GM21717 (cell line): ENCODE measurements around the gene UBQLNL.
A peak's percentile ranks its signal among the peaks of the same experiment; 100 is the strongest.

ENCODE experiments used
- ATAC-seq: cut with Tn5 transposase; IDR thresholded peaks from one replicate; pipeline ENCODE4 v1.9.1; 2021; ENCODE audit warnings: mild to moderate bottlenecking, moderate library complexity; ENCODE audit not compliant: unreplicated experiment

Gene UBQLNL, protein sequence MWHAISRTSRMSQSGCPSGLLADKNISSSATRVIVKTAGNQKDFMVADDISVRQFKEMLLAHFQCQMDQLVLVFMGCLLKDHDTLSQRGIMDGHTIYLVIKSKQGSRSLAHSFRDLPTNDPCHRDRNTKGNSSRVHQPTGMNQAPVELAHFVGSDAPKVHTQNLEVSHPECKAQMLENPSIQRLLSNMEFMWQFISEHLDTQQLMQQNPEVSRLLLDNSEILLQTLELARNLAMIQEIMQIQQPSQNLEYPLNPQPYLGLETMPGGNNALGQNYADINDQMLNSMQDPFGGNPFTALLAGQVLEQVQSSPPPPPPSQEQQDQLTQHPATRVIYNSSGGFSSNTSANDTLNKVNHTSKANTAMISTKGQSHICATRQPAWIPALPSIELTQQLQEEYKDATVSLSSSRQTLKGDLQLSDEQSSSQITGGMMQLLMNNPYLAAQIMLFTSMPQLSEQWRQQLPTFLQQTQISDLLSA

DNA sequence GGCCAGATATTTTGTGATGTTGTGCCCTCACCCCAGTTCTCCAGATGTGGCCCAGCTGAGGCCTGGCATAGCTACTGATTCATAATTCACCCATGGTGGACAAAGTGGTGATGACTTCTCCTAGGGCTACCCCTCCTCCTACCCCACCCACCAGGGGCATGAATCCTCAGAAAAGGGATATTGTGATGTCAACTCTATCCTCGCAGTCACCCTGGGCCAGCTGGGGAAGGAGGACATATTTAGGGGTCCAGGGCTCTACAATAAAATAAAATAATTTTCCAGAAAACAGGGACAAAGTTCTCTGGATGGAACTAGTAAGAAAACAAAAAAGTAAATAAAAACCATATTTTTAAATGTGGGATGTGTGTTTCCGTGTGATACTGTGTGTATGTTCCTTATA is at the start of gene UBQLNL:
Gene UBQLNL (minus strand): TSS at position 101 of the 400 bp plus-strand sequence. CDS start 258 bp downstream, outside the sequence.
- no peak for ATAC-seq

DNA sequence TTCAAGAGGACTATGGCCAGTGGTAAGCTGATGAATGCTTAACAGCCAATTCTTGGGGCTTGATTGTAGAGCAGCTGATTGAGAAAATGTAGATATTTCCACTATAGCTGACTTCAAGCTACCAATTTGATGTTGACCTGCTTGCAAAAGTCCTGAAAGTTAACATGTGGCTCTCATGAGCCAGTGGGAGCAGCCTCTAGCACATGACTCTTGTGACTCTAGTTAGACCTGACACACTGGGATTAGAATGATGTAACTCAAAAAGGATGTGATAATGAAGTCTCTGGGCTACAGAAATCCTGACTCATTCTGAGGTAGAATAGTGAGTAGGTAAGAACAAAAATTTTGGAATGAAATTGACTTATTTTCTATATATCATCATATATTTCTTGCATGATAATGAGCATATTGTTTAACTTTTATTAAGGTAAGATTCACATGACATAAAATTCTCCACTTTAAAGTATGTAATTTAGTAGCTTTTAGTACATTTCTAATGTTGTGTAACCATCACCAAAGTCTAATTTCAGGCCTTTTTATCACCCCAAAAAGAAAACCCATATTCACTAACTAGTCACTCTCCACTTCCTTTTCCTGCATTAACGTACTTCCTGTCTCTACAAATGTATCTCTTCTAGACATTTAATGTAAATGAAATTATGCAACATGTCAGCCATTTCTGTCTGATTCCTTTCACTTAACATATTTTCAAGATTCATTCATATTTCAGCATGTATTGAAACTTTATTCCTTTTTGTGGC is 47.9 kb upstream of the UBQLNL start:
- no peak for ATAC-seq

DNA sequence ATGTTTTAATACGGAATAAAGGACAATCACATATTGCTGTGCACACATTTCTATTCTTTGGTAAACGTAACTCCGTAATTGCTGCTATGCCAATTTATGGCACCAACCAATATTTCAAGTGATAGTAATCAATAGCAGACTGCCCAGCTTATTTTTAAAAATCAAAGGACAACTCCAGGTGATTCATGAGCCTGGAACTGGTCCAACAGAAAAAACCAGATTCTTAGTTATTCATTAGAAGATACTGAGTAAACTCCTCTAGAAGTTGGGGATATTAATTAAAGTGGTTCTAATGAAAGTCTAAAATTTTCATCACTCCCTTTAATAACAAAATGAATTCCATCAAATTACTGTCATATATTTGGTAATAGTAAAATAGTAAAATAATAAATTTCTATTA is 41.3 kb upstream of the UBQLNL start:
- ATAC-seq: no peak

DNA sequence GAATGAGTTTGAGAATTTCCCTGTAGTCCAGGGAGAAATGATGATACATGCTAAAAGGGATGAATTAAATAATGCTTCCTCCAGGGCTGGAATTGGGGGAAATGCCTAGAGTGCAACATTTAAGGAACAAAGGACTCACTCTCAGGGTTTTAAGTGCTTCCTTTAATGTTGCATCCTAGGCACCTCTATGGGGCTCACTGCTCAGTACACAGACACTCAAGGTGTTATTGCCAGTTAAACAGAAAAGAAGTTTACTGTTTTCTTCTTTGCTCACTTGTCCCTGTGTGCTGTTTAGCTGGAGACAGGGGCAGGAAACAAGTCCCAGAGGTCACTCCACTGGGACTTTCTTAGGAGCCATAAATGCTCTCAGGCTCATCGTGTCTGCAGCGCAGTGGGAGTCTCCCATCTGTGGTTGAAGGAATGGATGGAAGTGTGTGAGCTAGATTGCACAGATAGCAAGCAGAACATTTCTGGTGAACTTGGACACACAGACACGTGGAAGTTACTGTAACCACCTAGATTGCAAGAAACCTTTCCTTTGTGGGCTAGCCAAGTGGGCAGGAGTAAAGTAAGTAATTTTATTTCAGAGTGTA is 40.2 kb upstream of the UBQLNL start:
- ATAC-seq: no peak

DNA sequence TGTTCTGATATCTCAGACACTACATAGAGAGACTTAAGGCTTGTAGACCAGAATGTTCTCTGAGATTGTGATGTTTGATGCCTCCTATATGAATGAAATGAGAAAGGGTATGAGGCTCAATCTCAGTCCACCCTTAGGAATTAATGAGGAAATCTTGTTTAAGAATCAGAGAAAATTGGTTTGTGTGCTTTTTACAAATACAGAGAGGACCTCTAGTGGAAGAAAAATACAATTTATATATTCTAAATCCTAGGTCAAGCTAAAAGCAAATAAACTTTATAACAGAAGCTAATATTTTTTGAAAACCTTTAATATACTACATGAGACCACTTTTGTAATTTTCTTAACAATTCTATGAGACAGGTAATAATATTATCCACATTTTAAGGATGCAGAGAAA is 36.8 kb upstream of the UBQLNL start:
- ATAC-seq: no peak

DNA sequence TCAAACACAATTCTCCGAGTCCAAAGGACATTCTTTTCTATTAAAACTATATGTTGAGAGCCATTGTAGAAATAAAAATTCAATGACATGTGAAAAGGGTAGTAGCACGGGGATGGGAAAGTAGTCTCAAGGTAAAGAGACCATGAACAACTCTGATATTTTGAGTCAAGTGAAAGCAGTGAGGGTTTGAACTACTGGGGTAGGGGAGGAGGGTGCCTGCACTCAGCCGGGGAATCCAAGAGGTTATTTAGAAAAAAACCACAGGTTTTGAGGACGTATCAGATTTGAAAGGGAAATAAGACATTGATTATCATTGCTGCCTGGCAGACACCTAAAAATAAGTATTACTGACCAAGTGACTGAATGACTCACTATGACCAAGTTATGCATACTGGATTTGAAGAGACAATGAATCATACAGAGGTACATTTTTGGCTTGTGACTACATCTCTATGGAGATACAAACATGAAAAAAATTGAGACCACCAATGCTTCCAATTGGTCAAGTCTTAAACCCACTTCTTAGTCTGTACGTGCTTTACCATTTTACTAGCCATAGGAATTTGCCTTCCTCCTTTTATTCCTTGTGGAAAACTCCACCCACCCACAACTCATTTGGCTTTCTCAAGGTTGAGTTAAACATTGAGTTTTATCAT is 34.1 kb upstream of the UBQLNL start:
- peak; percentile 75 for ATAC-seq

DNA sequence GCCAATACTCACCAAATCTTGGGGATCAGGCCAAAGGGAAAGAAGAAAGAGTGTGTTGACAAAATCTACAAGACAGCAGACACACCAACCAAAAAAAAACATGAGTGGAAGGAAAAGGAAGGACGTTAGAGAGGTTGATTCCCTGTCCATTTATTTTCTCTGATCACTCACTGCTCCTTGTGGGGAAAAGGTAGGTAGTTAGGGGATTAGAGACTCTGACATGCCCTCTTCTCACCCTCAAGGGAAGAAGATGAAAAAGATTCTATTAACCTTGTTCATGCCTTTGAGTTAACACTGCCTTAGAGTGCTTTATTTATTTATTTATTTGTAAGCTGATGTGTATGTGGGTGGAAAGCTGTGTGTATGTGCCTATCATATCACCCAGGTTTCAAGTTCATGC is 31.9 kb upstream of the UBQLNL start, which contains the start of gene OR52H1:
Gene OR52H1 (minus strand): TSS at position 101 of the 400 bp plus-strand sequence. CDS start 3,035 bp downstream, outside the sequence.
- ATAC-seq: no peak

DNA sequence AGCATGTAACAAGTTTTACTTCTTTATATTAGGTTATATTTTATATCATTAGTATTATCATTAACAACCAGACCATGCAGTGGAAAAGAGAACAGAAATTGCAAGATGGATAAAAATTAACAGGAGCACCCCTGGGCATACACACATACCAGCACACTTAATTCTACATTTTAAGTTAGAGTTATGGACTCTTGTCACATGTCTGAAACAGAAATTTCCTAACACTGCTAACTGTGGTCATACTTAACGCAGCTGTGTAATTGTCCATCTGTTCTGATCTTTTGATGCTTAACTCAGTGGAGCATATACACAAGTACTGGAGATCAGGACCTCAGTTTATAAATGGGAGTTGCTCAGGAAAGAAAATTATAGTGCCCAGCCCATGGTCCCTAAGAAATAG is 31.5 kb upstream of the UBQLNL start:
- ATAC-seq: no peak

DNA sequence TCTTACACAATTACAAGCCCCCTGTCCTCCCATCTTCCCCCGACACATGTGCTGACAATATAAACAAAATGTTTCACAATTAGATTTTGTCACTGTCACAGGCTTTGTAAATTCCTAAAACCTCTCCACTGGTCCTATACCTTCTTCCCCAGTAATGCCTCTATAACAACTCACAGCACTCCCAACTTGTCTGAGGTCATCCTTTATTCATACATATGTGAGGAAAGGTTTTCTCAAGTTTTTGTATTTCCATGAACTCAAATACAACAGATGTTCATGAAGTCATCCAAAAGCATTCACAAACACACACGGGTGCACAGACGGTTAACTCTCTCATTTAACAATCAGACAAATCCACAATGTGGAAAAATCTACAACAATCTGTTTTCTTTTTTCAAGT is 30.0 kb upstream of the UBQLNL start:
- no peak for ATAC-seq

DNA sequence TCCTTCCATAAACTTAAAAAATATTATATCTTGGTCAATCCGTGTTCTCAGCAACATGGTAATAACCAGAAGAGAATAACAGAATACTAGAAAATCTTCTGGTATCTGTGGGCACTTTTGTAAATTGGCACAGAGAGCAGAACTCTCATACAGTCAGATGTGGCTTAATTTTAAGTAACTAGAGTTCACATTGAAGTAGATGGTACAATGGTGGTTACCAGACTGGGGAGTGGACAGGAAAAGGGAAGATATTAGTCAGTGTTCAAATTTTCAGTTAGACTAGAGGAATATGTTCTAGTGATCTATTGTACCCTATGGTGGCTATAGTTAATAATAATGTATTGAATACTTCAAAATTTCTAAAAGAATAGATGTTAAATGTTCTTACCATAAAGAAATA is 24.9 kb upstream of the UBQLNL start:
- ATAC-seq: no peak

DNA sequence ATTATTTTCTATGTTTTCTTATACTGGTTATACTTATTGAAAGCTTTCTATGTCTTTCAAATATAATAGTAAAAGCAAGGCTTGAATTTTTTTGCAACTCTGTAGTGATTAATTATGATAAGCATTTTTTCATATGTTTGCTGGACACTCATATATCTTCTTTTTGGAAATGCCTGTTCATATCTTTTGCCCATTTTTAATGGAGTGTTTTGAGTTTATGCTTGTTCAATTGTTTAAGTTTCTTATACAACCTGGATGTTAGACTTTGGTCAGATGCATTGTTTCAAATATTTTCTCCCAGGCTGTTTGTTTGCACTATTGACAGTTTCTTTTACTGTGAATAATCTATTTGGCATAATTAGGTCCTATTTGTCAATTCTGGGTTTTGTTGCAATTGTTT is 20.0 kb upstream of the UBQLNL start:
- no peak for ATAC-seq

DNA sequence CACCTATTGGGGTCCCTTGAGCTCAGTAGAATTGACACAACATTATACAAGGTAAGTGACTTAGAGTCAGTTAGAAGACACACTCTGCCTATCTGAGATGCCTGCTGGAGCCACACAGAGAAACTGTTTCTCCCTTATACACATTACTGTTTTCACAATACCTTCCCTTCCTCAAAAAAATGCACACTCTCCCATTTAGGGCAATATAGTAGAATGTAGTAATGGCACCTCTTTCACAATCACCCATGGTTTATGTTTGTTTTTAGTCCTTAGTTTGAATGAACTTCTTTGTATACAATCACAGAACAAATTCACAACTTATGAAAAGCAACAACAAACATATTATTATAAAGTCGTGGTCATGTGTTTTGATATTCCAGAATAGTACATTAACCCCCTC is 17.5 kb upstream of the UBQLNL start:
- ATAC-seq: no peak

DNA sequence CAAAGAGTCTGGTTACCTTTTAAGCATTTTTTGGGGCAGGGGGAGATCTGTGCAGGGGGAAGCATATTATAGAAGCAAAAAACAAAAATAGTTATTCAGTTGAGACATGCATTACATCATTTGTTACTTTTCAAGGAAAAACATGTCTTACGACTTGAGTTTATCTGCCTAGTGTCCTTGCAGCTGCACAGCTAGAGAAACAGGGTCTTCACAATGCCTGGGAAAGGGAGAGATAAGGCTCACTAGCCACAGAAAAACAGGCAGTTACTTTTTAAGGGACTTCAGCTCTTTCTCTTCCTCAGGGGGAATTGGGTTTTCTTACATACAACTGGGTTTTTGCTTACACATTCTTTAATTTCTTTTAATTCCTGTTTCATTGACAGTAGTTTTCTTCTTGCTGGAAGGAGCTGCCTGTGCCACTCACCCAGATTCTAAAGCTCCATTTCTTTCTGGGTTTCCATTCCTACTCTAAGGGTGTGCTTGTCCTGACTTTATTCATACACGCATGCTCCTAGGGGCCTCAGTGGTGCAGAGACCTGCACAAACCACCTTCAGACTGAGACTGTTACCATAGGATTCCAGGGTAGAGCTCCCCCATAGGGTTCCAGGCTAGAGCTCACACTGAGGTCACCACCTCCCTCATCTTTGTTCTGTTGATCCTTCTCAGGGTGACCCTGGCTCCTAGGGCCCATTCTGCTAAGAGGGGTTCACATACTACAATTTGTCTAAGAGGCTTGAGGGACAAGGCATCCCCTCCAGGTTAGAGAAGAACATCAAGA is 14.7 kb upstream of the UBQLNL start:
- ATAC-seq: no peak

DNA sequence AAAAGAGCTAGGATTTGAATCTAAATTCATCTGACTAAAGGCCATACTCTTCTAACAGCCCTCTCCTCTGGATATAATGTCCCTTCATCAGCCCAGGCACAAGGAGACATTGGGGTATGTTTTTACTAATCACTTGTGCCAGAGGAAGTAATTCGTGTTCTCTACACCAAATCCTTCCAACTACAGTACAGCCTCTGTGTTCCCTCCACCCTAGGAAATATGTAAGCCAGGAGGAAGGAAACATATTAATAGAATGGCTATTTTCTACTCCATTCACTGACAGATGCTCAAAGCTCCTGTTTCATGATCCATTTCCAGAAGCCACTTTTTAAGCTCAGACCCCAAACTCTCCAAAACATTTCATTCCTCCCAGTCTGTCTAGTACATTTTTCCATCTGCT is 12.0 kb upstream of the UBQLNL start:
- no peak for ATAC-seq

DNA sequence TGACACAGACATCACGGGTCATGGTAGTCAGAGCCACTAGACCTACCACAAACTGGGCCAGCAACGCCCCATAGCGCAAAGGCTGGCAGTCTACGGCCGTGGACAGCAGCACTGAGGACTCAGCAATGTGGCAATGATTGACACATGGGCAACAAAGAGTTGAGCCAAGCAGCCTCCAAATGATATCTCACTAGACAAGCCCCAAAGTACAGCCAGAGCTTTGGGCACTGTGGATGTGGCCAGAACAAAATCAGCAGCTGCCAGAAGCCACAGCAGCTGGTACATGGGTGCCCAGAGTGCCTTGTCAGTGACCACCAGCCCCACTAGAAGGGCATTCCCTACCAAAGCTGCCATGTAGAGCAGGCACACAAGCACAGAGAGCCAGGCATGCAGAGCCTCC is 11.2 kb upstream of the UBQLNL start:
- no peak for ATAC-seq

DNA sequence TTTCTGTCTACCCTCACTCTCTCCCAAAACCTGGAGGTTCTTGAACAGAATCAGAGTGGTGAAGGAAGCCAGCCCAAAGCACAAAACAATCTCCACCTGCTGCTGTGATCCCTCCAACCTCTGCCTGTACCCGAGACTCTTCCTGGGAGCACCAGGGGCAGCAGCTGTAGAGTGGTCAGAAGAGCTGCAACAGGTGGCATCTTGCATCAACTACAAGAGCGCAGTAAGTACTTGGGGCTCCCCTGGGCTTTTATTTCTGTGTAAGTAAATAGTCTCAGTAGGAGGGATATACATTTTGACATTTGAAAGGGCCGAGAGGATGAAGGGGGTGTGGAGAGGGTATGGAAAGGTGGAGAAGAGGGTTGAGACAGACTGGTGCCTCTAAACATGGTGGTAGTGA is 8.3 kb upstream of the UBQLNL start:
- no peak for ATAC-seq

DNA sequence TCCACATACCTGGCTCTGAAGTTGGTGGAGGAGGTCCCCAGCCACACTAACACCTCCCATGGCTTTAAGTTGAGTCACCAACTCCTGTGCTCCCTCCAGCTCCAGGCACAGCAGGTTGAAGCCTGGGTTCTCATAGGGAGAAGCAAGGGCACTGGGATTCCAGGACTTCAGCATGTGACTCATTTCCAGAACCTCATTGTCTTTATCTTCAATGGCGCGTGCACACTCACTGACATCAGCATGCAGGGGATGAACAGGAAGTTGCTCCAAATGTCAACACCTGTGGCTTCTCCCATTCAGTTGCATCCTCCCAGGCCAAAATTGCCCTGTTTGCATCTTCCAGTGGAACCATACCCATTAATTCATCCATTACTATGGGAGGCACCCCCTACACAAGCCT is 5.8 kb upstream of the UBQLNL start:
- no peak for ATAC-seq

DNA sequence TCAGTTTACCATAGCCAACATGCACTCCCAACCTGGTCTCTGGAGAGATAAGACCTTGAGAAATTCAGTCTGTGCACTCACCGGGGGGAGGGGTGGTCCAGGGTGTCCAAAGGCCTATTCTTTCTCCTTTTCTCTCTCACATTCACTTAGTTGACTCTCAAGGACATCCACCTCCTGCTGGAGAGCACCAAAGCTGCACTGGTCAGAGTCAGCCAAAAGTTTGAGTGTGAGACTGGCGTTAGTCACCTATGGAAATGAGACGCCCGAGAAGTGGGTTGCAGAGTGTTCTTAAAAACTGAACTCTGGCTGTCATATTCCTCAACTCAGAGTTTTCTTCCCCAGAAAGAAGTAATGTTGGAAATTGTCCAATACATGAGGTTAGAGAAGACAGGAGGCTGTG is 5.0 kb upstream of the UBQLNL start:
- ATAC-seq: no peak

DNA sequence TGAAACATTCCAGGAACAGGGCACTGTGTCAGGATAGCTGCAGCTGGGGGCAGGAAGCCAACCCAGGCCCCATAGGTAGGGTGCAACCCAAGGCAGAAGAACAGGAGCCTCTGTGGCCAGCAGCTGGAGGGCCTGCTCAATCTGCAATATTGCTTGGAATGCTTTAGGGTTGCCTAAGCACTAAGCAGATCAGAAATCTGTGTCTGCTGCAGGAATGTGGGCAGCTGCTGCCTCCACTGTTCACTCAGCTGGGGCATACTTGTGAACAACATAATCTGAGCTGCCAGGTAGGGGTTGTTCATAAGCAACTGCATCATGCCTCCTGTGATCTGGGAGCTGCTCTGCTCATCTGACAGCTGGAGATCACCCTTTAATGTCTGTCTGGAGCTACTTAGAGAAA is 1.7 kb downstream of the UBQLNL start:
- no peak for ATAC-seq

DNA sequence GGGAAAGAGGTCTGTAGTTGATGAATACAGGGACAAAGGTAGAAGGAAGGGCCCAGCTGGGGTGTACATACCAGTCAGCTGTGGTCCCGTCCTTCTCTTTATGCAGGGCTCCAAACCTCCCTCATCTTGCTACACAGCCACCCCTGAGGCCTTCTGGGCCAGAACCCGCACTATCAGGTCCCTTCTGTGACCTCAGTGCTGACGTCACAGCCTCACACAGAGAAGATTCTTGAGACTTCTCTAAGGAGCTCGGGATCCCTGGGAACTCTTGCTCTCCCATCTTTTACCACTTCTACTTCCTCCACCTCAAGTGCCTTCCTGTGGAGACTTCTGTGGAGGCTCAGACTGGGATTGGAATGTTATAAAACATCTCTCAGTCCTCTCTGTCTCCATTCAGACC is 6.7 kb downstream of the UBQLNL start, which contains the start of gene UBQLN3:
Gene UBQLN3 (minus strand): TSS at position 155 of the 400 bp plus-strand sequence. CDS start 399 bp downstream, outside the sequence.
- no peak for ATAC-seq
